GM10266 (cell line): ENCODE data around the gene SAMD9.

ENCODE experiments used
- DNase-seq: peaks from one replicate; pipeline ENCODE4 v3.0.0; 2012; ENCODE audit errors: extremely low spot score
- TF ChIP-seq, protein P1 (sequence below): IDR thresholded peaks from 2 replicates; pipeline ENCODE4 v1.5.1; 2012; ENCODE audit warnings: mild to moderate bottlenecking, low read depth; ENCODE audit not compliant: control insufficient read depth, insufficient read depth; ENCODE audit errors: missing control alignments

Gene SAMD9

DNA sequence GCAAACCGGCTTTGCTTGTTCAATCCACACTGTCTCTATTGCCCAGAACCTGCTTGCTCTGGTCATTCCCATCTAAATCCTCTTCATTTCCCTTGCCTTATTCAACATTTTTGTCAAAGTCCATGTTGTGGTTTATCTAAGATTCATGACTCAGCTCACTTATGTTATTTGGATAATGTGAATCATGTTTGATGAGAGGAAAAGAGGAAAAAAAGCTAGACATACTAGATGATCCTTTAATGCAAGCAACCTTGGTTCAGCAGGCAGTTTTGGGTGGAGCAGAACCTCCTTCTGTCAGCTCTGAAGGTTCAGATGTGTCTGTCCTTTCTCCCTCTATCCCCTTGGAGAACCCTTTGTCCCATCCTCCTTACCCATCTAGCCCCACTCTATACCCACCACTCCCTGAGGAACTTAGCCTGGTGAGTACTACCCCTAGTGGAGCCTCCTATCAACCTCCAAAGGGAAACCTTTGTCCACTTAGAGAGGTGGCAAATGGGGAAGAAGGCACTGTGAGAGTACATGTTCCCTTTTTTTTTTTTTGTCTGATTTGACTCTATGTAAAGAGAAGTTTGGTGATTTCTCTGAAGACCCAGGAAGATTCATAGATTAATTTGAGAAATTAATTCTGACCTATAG, 32.5 kb upstream of the SAMD9 start:
- TF ChIP-seq, protein P1, sequence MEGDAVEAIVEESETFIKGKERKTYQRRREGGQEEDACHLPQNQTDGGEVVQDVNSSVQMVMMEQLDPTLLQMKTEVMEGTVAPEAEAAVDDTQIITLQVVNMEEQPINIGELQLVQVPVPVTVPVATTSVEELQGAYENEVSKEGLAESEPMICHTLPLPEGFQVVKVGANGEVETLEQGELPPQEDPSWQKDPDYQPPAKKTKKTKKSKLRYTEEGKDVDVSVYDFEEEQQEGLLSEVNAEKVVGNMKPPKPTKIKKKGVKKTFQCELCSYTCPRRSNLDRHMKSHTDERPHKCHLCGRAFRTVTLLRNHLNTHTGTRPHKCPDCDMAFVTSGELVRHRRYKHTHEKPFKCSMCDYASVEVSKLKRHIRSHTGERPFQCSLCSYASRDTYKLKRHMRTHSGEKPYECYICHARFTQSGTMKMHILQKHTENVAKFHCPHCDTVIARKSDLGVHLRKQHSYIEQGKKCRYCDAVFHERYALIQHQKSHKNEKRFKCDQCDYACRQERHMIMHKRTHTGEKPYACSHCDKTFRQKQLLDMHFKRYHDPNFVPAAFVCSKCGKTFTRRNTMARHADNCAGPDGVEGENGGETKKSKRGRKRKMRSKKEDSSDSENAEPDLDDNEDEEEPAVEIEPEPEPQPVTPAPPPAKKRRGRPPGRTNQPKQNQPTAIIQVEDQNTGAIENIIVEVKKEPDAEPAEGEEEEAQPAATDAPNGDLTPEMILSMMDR = no peak
- no peak for DNase-seq

DNA sequence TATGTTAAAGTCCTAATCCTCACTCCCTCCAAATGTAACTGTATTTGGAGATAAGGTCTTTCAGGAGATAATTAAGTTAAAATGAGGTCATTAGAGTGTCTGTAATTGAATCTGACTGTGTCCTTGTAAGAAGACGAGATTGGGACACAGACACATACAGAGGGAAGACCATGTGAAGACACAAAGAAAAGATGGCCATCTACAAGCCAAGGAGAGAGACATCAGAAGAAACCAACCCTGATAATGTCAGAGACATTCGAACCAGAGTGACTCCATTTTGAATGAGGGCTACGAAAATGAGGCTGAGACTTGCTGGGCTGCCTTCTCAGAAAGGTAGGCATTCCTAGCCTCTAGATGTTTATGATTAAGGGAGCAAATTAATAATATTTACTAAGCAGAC, 30.9 kb upstream of the SAMD9 start:
- no peak for DNase-seq
- TF ChIP-seq, protein P1 = no peak

GRCh38 chr7:93148144-93148543, 30.4 kb upstream of the SAMD9 start, which contains the start of gene SAMD9L:
Gene SAMD9L, minus strand, starts transcription at chr7:93148385. Its CDS starts 12,414 bp downstream, at chr7:93135971.
- peak; percentile 30 for DNase-seq
- TF ChIP-seq, protein P1 = no peak

- peak; percentile 22 for DNase-seq
- TF ChIP-seq, protein P1 = no peak
These were observed 29.6 kb upstream of the SAMD9 start for GRCh38 chr7:93147363-93147762.

DNA sequence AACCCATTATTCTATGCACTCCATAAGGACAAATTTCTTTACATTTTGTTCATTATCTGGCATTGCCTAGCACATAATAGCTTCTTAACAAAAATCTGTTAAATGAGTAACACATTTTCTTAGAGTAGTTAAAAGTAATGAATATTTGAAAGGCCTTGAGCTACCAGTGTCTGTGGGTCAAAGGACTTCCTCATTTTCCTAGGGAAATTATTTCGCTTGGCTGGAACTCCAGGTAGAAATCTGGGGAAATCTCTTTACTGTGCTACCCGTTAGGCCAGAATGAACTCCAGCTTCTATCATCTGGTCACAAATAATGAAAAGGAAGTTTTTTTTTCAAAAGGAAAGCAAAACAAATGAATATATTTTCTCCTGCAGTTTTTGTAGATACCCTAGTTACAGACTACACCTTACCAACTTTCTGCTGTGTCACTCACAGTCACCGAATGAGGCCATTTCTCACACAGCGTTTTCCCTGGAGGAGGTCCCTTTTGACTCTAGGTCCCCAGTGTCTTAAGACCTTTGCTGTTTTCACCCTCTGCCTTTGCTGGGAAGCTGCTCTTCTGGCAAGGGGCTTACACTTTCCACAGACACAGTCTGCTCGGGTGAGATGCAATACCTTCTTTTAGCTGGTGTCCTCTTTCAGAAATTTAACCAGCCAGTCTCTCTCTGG, 28.8 kb upstream of the SAMD9 start:
- DNase-seq = no peak
- TF ChIP-seq, protein P1 = no peak

GRCh38 chr7:93146036-93146435, 28.3 kb upstream of the SAMD9 start:
- TF ChIP-seq, protein P1 = no peak

DNA sequence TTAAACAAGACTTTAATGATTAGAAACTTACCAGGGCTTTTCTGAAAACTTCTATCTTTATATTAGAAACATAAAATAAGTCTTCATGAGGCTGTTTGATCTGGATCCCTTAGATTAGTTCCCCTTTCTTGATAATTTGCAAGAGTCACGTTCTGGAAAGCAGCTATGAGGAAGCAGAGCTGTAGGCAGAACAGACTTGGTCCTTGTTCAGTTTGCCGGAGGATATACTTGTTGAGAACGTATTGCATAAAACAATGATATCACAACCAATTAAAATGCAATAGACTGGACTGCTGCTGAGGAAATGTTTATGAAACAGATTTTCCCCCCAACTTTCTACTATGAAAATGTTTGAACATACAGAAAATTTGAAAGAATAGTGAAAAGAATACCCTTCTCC, 27.6 kb upstream of the SAMD9 start:
- TF ChIP-seq, protein P1 = no peak
- no peak for DNase-seq

More at GRCh38 chr7:93146036-93146435, 28.3 kb upstream of the SAMD9 start:
- no peak for DNase-seq
